Smooth muscle cell (in vitro differentiated cells): Measurements from ENCODE around the gene DNAI1. TPM values are rescaled to one million over a fixed set of nuclear protein-coding genes. Genes with fewer than 3 reads are reported as not detected.

Experiments used
- DNase-seq: peaks from one replicate; lab custom pipeline; 2025; ENCODE audit not compliant: unreplicated experiment; lab: John Stamatoyannopoulos, UW
- H2AFZ ChIP-seq: fragments of 200-600 bp; sonication (generic); 2 replicates; pipeline ENCODE4 v1.6.0; 2016; ENCODE audit warnings: antibody characterized with exemption, low read depth, mild to moderate bottlenecking
- H3F3A ChIP-seq: fragments of 200-600 bp; sonication (generic); 2 replicates; pipeline ENCODE4 v1.6.0; 2017; ENCODE audit warnings: antibody characterized with exemption, low read depth
- H3K27ac ChIP-seq: fragments of 200-600 bp; sonication (generic); 2 replicates; pipeline ENCODE4 v1.5.1; 2016; ENCODE audit warnings: low read depth, mild to moderate bottlenecking
- H3K27me3 ChIP-seq: fragments of 200-600 bp; sonication (generic); 2 replicates; pipeline ENCODE4 v1.6.1; 2016; ENCODE audit warnings: low read depth, mild to moderate bottlenecking
- H3K36me3 ChIP-seq: fragments of 200-600 bp; sonication (generic); 2 replicates; pipeline ENCODE4 v1.5.1; 2016; ENCODE audit warnings: low read depth
- H3K4me1 ChIP-seq: fragments of 200-600 bp; sonication (generic); 2 replicates; pipeline ENCODE4 v1.5.1; 2016; ENCODE audit warnings: low read depth
- H3K4me2 ChIP-seq: fragments of 200-600 bp; sonication (generic); 2 replicates; pipeline ENCODE4 v1.6.0; 2016; ENCODE audit warnings: mild to moderate bottlenecking
- H3K4me3 ChIP-seq: fragments of 200-600 bp; sonication (generic); 2 replicates; pipeline ENCODE4 v1.5.1; 2016; ENCODE audit warnings: mild to moderate bottlenecking
- H3K79me2 ChIP-seq: fragments of 200-600 bp; sonication (generic); 2 replicates; pipeline ENCODE4 v1.6.0; 2016; ENCODE audit warnings: low read depth, mild to moderate bottlenecking
- H3K9ac ChIP-seq: fragments of 200-600 bp; sonication (generic); 2 replicates; pipeline ENCODE4 v1.6.0; 2016; ENCODE audit warnings: low read depth
- H3K9me3 ChIP-seq: fragments of 200-600 bp; sonication (generic); replicated peaks from 2 replicates; pipeline ENCODE4 v1.5.1; 2016; ENCODE audit warnings: low read depth
- H4K20me1 ChIP-seq: fragments of 200-600 bp; sonication (generic); 2 replicates; pipeline ENCODE4 v1.6.0; 2016; ENCODE audit warnings: low read depth
- CTCF ChIP-seq: fragments of 200-600 bp; sonication (generic); IDR thresholded peaks from 2 replicates; pipeline ENCODE4 v1.5.1; 2017; ENCODE audit warnings: borderline replicate concordance, mild to moderate bottlenecking, antibody characterized with exemption; ENCODE audit not compliant: insufficient read depth, poor library complexity, severe bottlenecking
- WGBS: methylation state at CpG from one replicate; pipeline ENCODE4 v1.1.7; 2016; ENCODE audit warnings: low lambda C conversion rate; 5-methylcytosine and 5-hydroxymethylcytosine counted together
- polyA plus RNA-seq: library from polyadenylated mRNA; unstranded; fragments of >200 nt; fragmentation: Nextera tagmentation; extraction: Ambion mirVana; gene quantifications from 2 replicates; pipeline ENCODE4 v1.2.1, GENCODE V29; 2016
- total RNA-seq: library from RNA; depleted of rRNA; stranded (reverse); fragments of >200 nt; gene quantifications from 2 replicates; pipeline ENCODE4 v1.2.3, GENCODE V29; 2014

DNAI1 gene
- total and polyA plus RNA-seq, 2 experiments from 2014 or later = 0.31 TPM; not detected in 1

DNA sequence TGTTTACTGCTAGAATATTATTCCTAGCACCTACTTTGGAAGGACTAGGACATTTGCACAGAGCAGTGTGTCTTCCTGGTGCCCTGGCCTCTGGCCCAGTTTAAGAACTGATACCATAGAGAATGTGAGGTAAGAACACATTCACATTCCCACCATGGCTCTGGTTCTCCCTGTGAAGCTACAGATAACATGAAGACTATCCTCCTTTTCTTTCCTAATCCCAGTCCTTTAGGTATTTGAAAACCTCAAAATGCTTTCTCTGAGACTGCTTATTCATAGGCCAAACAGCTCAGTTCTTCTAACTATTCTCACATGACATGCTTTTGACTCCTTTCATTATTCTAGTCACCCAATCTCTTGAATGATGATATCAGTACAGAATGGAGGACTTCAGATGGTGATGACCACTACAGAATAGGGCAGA lies 12.1 kb upstream of the DNAI1 start:
- Histone ChIP-seq H2AFZ (no peak overlapping the region), H3K4me1 (peaks cover 6% of the 10 kb centered on the region), H3K36me3 (no peaks in the 10 kb centered on the region), H3K4me2 (no peak overlapping the region), H3K79me2 (peaks cover 66% of the 10 kb centered on the region), H3K27ac (no peak overlapping the region), H3F3A (no peaks in the 10 kb centered on the region), H4K20me1 (peaks cover 100% of the 10 kb centered on the region), H3K9ac (no peak overlapping the region), H3K4me3 (no peak overlapping the region), H3K9me3 (no peaks in the 10 kb centered on the region), H3K27me3 (no peaks in the 10 kb centered on the region)
- TF ChIP-seq CTCF = no peak
- DNase-seq = no peak

DNA sequence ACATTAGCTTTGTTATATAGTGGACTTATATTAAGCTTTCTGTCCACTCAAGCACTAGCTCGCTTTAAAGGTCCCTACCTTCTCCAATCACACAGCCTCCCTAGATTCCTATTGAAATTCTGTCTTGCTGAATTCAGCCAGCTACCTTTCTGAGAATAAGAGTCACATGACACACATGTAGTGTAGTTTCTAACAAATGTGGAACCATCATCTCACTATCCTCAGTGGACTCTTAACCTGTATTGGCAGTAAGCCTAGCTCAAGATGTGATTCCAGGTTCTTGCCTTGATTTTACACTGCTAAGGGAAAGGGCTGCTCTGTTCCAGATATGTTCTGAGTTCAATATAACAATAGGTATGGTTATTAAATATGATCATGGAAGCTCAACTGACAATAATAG lies 11.7 kb upstream of the DNAI1 start:
- Histone ChIP-seq H4K20me1 (peaks cover 100% of the 10 kb centered on the region), H3K36me3 (no peaks in the 10 kb centered on the region), H3K4me2 (no peak overlapping the region), H3K27me3 (no peaks in the 10 kb centered on the region), H3K4me1 (peaks cover 9% of the 10 kb centered on the region), H2AFZ (no peak overlapping the region), H3K4me3 (no peak overlapping the region), H3K79me2 (peaks cover 71% of the 10 kb centered on the region), H3K9ac (no peak overlapping the region), H3K27ac (no peak overlapping the region), H3K9me3 (no peaks in the 10 kb centered on the region), H3F3A (no peaks in the 10 kb centered on the region)
- DNase-seq = no peak
- no peak for TF ChIP-seq CTCF
- 96% methylated on average over 1 of the region's 1 CpG for WGBS

GRCh38 chr9:34450644-34451043 lies 8.0 kb upstream of the DNAI1 start:
- Histone ChIP-seq H3K79me2 (peaks cover 85% of the 10 kb centered on the region), H3K27me3 (no peaks in the 10 kb centered on the region), H3K9ac (no peak overlapping the region), H3K9me3 (no peaks in the 10 kb centered on the region), H3K36me3 (no peaks in the 10 kb centered on the region), H3K27ac (no peak overlapping the region), H2AFZ (no peak overlapping the region), H4K20me1 (peaks cover 100% of the 10 kb centered on the region), H3F3A (no peaks in the 10 kb centered on the region), H3K4me2 (no peak overlapping the region), H3K4me3 (no peak overlapping the region), H3K4me1 (peaks cover 9% of the 10 kb centered on the region)
- no peak for TF ChIP-seq CTCF
- no peak for DNase-seq
- WGBS = 96% methylated on average over 10 of the region's 10 CpGs

DNA sequence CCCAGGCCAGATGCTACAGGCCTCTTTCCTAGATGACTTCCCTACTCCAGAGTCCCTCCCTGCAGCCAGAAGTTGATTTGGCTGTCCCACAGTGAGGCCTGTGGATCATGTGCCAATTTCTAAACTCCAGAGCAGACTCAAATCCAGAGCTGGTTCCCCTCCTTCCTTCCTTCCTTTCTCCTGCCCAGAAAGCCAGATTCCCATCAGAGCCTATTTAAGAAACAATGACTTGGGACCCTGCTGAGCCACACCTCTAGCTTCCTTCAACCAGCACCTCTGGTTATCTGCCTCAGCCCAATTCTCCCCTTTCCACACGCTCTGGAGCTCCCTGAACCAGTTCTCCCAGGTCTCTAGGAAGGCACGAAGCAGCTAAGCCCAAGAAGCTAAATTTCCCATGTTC lies 7.5 kb upstream of the DNAI1 start:
- Histone ChIP-seq H2AFZ (no peak overlapping the region), H4K20me1 (peaks cover 100% of the 10 kb centered on the region), H3K79me2 (peaks cover 88% of the 10 kb centered on the region)

More for the DNA sequence above, 7.5 kb upstream of the DNAI1 start:
- H3K4me1 ChIP-seq = peaks cover 9% of the 10 kb centered on the region
- H3K27ac ChIP-seq = no peak overlapping the region
- no peaks in the 10 kb centered on the region for H3K36me3 ChIP-seq
- no peak for DNase-seq
- H3K27me3 ChIP-seq = no peaks in the 10 kb centered on the region
- H3K4me2 ChIP-seq = no peak overlapping the region
- H3K9me3 ChIP-seq = no peaks in the 10 kb centered on the region
- no peak overlapping the region for H3K4me3 ChIP-seq
- no peak overlapping the region for H3K9ac ChIP-seq
- H3F3A ChIP-seq = no peaks in the 10 kb centered on the region
- 71% methylated on average over 2 of the region's 2 CpGs for WGBS
- TF ChIP-seq CTCF = no peak
